Loucy (cell line): ENCODE results near the gene PLCD3.

Experiments used
- CTCF ChIP-seq: fragments of 200-600 bp; sonication (generic); conservative IDR thresholded peaks from 2 replicates; pipeline ENCODE4 v1.5.1; 2014; ENCODE audit warnings: mild to moderate bottlenecking, antibody characterized with exemption, low read length
- EZH2phosphoT487 ChIP-seq: fragments of 200-600 bp; IDR thresholded peaks from 2 replicates; pipeline ENCODE4 v1.6.1; 2018; ENCODE audit warnings: antibody characterized with exemption, mild to moderate bottlenecking, moderate library complexity, borderline replicate concordance

GRCh38 chr17:45092911-45093430, 39.3 kb downstream of the PLCD3 start:
- no peak for TF ChIP-seq CTCF
- no peak for TF ChIP-seq EZH2phosphoT487
